GM18873 (cell line): ENCODE data around the gene SLC47A1.
"Not testable (repeated sequence)": the region's sequence is repeated elsewhere in the genome, so short reads cannot be mapped to it uniquely, and the experiment has no call there.

Source experiments
- ATAC-seq: cut with Tn5 transposase; IDR thresholded peaks from one replicate; pipeline ENCODE4 v1.9.1; 2021; ENCODE audit warnings: mild to moderate bottlenecking, moderate library complexity, moderate number of reproducible peaks; ENCODE audit not compliant: unreplicated experiment, low FRiP score

SLC47A1 gene

DNA sequence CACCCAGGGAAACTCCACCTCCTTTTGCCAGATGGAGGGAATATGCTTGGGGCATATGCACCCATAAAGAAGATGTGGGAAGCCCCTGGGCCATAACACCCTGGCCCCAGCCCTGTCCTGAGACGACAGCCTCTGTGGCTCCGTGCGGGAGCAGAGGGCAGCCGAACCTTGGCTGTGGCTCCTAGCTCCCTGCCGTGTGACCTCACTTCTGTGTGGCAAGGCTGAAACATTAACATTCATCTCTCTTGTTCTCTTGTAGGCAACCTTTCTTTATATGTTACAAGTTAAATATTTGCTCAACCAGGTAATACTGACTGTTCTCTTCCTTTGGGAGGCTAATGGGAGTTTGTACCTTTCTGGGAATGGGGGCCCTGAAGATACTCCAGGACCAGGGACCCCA lies 17.5 kb downstream of the SLC47A1 start:
- ATAC-seq, result no peak

DNA sequence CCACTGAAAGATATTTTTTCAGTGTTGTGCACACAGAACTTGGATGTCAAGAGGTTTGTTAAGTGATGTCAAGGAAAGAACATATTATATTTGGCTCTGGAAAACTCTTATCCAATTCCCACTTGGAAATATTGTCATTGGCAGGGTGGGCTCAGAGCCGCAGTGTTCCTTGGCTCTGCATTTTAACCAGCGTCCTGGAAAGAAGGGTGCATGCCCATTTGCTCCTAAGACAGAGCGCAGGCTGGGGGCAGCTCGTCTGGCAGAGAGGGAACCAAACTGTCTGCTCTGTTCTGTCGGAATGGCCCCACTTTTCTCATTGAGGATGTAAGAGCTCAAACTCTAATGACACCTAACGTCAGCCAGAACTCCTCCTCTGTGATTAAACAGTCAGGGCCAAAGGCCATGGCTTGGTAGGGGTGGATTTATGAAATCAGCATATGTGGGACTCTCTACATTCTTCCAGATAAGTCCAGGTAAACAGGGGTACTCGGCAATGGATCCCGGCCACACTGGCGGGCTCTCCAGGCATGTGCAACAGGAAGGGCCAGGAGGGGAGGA lies 18.0 kb downstream of the SLC47A1 start:
- no peak for ATAC-seq

DNA sequence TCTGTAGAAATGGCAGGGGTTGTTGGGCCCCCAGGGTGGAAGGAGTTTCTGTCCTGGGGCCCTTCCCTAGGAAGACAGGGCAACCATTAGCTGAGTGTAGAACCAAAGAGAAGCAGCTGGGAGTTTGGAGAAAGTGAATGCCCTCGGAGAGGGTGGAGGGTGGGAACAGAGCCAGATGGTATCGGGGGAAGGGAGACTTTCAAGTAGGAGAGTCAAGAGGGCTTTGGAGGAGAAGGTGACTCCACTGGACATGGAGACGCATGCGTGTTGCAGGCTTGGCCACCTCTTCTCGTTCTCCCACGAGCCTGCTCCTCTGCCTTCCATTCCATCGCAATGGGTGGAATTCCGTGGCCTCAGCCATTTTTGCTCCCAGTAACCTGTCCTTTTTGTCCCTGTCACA lies 19.4 kb downstream of the SLC47A1 start:
- no peak for ATAC-seq

DNA sequence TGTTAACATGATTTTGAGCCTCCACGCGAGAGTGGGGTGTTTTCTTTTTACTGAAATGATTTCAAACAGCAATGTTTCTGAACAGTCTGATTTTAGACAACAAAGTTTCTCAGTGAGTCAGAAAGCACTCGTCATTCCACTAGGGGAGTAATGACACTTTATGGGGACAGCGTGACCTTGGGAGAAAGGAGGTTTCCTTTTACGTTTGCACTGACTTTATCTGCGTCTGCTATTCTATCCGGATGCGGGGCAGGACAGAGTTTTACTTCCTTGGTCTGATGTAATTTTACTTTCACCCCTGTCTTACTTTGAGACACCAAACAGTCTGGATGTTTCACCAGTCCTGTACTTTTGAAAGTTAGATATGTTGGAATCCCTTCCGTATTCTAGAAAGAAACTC lies 20.7 kb downstream of the SLC47A1 start:
- no peak for ATAC-seq

DNA sequence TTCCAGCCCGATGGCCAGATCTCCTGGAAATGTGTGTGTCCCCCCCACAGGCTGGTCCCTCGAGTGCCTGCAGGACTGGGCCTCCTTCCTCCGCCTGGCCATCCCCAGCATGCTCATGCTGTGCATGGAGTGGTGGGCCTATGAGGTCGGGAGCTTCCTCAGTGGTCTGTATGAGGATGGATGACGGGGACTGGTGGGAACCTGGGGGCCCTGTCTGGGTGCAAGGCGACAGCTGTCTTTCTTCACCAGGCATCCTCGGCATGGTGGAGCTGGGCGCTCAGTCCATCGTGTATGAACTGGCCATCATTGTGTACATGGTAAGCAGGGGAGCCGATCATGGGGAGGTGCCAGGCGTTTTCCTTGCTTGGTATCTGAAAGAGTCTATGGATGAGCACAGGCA lies 22.1 kb downstream of the SLC47A1 start:
- no peak for ATAC-seq

DNA sequence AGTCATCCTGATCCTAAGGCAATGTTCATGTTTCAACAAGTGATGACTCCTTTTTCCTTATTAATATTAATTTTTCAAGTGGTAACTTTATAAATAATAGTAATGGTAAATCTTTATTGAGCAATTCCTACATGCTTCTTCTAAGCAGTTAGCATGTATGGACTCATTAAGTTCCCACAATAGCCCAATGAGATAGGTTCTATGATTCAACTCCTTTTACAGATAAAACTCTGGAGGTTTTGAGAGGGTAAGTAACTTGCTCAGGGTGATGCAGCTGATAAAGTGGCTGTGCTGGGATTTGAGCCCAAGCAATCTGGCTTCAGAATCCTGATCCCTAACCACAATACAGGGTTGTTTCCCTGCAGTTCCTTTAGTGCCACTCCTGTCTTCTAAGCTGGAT lies 25.3 kb downstream of the SLC47A1 start:
- no peak for ATAC-seq

DNA sequence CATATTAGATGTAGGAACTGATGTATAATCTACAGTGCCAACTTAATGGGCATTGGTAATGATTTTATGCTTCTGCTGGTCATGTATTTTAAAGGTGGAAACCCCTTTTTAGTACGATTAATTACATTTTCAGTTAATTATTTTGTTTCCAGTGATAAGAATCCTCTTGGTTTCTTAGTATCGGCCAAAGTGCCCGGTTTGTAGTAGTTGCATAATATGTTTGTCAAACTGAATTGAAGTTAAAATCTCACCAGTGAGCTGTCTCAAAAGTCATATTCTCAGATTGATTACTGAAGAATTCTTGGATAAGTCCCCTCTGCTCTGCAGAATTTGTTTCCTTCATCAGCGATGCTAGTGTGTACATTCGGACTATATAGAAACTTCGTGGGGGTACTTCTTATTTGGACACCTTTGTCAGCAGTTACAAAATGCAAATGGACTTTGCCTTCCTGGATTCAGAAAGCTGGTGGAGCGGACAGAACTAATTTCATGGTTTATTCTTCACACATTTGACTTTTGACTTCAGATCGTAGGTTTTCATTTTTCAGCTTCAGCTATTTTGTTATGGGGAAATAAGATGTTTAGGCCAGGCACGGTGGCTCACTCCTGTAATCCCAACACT lies 28.2 kb downstream of the SLC47A1 start:
- no peak for ATAC-seq

DNA sequence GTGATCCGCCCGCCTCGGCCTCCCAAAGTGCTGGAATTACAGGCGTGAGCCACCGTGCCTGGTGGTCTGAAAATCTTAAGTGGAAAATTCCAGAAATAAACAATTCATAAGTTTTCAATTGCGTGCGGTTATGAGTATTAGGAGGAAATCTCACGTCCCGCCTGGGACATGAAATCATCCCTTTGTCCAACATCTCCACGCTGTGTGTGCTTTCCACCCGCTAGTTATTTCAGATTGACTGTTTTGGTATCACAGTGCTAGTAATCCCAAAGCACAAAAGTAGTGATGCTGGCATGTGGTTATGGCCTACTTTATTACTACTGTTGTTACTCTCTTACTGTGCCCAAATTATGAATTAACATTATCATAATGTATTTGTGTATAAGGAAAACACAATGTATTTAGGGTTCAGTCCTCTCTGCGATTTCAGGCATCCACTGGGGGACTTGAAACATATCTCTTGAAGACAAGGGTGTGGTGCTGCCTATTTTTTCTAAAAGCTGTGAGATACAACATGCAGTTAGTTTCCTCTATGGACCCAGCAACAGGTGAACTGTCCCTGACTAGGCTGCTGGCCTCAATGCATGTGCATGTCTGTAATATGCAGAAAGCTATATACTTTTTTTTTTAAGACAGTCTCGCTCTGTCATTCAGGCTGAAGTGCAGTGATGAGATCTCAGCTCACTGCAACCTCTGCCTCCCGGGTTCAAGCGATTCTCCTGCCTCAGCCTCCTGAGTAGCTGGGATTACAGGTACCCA lies 32.3 kb downstream of the SLC47A1 start:
- no peak for ATAC-seq

DNA sequence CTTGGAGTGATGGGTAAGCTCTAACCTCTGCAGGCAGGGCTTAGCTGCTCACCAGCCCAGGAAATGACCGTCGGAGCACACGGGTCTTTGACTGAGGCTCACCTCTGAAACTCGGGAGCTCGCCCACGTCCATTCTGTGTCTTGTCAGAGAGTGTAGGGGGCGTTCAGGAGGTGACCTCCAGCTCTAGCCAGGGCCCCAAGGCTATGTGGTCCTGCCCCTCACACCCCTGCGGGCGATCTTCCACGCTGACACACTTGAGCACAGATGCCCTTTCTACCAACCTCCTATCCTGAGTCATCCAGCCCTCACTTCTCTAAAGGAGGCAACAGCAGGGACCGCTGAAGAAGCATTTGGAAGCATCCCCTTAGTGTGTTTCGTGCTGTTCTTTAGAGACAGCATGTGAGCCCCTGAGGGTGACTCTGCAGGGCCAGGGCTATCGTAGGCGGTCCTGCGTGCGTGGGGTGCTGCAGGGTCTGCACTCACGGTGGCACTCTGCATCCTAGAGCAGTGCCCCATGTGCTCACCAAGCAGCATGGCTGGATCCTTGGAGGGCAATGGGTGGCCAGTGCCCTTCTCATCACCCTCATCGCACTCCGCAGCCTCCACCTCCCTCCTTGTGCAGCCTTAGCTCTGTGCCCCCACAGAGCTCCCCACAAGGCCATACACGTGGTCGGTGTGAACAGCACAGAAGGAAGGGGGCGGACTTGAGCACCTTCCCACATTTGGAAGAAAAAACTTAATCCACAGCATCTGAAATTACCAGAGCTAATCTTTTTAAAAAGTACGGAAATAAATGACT lies 33.8 kb downstream of the SLC47A1 start:
- no peak for ATAC-seq

DNA sequence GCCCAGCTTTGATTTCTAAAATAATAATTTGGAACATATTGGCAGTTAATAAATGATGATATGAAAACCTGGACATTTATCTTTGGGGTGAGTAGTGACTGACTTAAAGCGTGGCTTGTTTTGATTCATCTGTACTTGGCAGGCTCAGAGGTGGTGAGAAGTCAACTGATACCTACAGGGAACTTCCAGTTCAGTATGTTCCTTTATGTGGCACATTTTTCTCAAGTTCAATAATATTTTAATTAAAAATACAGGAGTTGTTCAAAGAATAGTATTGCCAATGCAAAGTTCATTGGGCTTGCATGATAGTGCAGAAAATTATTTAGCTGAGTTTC lies 34.3 kb downstream of the SLC47A1 start:
- ATAC-seq, result no peak

DNA sequence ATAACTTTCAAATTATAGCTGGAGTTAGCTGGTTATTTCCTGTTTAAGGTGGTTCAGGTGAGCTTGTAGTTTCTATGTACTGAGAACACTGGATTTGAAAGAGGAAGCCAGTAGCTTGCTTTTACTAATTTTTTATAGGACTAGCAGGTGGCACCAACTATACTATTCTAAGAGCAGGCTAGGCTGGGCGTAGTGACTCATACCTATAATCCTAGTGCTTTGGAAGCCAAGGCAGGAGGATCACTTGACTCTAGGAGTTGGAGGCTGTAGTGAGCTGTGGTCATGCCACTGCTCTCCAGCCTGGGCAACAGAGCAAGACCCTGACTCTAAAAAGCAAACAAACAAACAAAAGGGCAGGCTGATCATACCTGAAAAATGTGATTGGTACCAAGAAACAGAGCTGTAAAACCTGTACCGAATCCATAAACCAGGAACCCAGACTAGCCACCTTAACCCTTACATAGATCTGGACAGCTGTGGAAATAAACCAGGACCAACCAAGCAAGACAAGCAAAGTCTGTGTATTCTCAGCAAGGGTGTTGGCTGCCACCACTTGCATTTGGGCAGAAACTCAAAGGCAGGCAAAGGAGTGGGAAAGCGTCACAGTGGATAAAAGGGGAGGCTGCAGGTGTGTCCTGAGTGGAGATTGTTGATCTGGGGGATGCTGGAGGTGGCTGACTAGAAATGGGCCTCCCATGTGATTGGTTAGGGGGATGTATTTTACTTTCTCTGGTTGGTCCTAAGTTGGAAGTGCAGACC lies 36.3 kb downstream of the SLC47A1 start:
- ATAC-seq, result no peak

DNA sequence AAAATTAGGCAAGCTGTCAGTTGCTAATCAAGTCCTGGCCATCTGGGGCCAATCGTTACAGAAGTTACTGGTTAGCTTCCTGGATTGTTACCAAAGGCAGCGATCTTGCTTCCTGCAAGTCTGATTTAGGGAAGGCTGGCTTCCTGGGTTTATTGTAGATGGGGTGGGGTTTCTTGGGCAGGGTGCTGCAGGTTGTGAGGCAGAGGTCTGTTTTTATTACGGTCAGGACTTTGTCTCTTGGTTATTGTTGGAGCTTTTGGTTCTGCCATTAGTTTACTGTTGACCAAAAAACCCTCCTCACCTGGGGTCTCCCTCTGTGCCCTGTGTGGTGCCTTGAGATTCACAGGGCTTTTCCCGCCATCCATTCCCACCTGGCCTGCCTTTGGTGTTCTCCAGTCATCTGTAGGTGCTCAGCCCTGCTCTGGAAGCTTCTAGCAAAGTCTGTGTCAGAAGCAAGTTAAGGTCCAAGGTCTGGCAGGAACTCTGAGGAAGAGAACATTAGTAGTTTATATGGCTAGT lies 36.9 kb downstream of the SLC47A1 start:
- ATAC-seq, result no peak

DNA sequence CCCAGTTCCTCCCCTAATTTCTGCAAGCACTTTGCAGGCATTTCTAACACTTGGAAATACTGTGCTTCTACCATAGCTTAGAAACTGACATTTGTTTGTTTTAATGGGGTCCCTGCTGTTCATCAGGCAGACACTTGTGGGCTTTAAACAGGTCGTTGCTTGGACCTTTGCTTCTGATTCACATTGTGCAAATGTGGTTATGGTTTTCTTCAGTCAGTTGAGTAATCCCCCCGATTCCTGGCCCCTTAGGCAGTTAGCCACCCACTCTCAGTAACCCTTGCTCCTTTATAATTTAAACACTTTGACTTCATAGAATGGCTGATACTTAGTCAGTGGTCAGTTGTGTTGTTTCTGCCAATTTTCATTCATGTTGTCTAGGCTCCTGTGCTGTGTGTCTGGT lies 39.4 kb downstream of the SLC47A1 start:
- no peak for ATAC-seq

DNA sequence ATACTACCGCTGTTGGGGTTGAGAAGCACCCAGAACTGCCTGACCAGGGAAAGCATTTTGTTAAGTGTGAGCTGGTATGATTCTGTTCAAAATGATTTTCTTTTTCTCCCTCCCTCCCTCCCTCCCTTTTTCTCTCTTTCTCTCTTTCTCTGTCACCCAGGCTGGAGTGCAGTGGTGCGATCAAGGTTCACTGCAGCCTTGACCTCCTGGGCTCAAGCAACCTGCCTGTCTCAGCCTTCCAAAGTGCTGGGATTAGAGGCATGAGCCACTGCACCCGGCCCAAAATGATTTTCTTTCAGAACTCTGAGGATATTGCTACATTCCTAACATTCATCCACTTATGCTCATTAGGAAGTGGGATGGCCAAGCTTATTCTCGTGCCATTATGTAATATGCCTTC lies 41.3 kb downstream of the SLC47A1 start:
- ATAC-seq, result no peak

DNA sequence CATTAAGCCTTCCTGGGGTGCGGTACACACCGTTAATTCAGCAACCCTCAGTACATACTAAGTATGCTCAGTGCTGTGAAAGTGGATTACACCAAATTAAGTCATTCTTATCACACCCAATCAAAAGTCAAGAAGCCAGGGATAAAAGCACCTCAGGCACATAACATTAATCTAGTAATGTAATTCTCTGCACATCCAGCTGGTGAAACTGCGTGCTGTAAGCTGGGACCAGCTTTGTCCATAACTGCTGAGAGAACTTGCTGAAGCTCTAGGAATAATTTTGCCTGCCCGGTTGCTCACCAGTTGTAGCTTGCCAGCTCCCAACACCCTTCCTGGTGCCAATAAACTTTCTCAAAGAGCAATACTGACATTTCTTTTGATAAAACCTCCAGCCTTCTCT lies 44.9 kb downstream of the SLC47A1 start:
- ATAC-seq, result no peak

DNA sequence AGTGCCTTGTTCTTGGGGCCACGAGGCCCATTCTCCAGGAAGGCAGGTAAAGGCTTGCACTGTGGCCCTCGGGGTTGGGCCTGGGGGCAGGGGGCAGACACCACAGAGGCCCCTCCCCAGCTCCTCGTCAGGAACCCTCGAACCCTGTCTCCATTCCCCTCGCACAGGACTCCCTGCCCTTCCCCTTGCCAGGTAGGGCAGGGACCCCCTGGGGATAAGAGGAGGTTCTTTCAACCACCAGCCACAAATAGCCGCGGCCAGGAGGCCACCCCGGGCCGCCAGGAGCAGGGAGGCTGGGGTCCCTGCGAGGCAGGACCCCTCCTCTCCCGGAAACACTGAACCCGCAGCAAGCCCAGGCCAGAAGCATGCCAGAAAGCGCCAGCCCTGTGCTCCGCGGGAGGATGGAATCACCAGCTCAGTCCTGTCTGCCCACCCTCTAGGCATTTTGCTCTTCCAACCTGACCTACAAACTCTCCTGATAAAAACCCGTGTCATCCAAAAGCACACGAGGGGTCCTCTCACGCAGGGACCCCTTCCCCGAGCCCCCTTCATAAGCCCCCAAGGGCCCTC lies 45.6 kb downstream of the SLC47A1 start:
- no peak for ATAC-seq

DNA sequence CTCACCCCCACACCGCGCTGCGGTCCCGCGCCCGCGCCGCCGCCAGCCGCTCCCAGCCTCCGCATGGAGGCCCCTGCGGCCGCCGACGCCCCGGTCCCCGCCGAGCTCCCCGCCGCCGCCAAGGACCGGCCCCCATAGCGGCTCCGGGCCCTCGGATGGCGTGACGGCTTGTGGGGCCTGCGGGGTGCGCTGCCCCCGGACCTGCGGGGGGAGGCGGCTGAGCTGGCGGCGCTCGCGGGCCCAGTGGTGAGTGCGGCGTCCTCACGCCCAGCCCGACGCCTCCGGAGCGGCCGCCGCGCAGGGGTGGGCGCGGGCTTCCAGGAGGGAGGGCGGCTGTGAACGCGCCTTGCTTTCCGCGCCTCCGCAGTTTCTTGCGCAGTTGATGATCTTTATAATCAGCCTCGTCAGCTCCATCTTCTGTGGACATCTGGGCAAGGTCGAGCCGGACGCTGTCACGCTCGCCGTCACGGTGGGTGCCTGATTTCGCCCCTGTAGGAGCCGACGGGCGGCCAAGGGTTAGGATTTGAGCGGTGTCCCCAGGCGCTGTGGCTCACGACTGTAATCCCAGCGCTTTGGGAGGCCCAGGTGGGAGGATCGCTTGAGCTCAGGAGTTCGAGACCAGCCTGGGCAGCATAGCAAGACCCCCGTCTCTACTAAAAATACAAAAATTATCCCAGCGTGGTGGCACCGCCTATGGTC lies 46.4 kb downstream of the SLC47A1 start:
- no peak for ATAC-seq

DNA sequence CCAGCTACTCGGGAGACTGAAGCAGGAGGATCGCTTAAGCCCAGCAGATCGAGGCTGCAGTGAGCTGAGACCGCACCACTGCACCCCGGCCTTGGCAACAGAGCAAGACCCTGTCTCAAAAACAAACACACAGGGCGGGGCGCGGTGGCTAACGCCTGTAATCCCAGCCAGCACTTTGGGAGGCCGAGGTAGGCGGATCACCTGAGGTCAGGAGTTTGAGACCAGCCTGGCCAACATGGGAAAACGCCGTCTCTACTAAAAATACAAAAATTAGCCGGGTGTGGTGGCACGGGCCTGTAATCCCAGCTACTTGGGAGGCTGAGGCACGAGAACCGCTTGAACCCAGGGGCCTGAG lies 46.9 kb downstream of the SLC47A1 start:
- ATAC-seq, result not testable (repeated sequence)

DNA sequence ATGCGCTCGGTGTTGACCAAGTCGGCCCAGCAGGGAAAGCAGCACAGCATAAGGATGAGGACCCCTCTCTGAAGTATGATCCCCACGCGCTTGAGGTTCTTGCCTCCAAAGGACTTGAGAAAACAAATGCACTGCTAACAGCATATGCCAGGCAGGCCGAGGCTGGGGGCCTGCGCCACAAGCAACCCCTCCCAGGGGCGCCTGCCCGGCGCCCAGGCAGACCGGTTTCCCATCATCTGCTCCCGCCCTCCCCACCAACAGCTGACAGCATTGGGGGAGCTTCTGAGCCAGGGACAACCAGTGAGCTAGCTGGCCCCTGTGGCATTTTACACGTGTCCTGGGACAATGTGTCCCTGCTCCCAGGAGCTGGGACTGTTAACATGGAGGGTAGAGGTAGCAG lies 48.5 kb downstream of the SLC47A1 start:
- ATAC-seq, result not testable (repeated sequence)

DNA sequence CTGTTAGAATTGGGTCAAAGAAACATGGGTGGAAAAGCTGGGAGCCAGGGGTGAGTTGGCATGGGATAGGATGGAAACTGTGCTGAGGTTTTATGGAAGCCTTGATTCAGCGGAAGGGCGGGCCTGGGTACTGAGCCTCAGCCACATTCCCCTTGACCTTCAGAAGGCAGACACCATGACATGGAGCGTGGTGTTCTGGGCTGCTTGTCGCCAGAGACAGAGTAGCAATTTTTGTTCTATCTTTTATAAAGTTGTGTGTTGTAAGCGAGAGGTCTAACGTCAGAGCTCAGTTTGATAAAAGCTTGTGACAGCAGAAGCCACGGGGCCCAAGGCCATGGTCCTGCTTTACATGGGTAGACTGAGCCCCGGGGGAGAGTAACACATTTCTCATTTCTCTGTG lies 50.2 kb downstream of the SLC47A1 start:
- ATAC-seq, result no peak
